Placental epithelial cell (primary cell): ENCODE results near the gene BRD8. TPM values are rescaled to one million over a fixed set of nuclear protein-coding genes. Genes with fewer than 3 reads are reported as not detected.

Experiments
- small RNA-seq: library from RNA; depleted of rRNA; stranded (forward); fragments of <200 nt; gene quantifications from one replicate; pipeline ENCODE3, GENCODE V24; 2012
- total RNA-seq: library from RNA; depleted of rRNA; stranded (reverse); fragments of >200 nt; gene quantifications from 2 replicates; pipeline ENCODE4 v1.2.3, GENCODE V29; 2012

The BRD8 gene, protein sequence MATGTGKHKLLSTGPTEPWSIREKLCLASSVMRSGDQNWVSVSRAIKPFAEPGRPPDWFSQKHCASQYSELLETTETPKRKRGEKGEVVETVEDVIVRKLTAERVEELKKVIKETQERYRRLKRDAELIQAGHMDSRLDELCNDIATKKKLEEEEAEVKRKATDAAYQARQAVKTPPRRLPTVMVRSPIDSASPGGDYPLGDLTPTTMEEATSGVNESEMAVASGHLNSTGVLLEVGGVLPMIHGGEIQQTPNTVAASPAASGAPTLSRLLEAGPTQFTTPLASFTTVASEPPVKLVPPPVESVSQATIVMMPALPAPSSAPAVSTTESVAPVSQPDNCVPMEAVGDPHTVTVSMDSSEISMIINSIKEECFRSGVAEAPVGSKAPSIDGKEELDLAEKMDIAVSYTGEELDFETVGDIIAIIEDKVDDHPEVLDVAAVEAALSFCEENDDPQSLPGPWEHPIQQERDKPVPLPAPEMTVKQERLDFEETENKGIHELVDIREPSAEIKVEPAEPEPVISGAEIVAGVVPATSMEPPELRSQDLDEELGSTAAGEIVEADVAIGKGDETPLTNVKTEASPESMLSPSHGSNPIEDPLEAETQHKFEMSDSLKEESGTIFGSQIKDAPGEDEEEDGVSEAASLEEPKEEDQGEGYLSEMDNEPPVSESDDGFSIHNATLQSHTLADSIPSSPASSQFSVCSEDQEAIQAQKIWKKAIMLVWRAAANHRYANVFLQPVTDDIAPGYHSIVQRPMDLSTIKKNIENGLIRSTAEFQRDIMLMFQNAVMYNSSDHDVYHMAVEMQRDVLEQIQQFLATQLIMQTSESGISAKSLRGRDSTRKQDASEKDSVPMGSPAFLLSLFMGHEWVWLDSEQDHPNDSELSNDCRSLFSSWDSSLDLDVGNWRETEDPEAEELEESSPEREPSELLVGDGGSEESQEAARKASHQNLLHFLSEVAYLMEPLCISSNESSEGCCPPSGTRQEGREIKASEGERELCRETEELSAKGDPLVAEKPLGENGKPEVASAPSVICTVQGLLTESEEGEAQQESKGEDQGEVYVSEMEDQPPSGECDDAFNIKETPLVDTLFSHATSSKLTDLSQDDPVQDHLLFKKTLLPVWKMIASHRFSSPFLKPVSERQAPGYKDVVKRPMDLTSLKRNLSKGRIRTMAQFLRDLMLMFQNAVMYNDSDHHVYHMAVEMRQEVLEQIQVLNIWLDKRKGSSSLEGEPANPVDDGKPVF
- 26.8 and 36.5 TPM in 2 replicates for total RNA-seq

DNA sequence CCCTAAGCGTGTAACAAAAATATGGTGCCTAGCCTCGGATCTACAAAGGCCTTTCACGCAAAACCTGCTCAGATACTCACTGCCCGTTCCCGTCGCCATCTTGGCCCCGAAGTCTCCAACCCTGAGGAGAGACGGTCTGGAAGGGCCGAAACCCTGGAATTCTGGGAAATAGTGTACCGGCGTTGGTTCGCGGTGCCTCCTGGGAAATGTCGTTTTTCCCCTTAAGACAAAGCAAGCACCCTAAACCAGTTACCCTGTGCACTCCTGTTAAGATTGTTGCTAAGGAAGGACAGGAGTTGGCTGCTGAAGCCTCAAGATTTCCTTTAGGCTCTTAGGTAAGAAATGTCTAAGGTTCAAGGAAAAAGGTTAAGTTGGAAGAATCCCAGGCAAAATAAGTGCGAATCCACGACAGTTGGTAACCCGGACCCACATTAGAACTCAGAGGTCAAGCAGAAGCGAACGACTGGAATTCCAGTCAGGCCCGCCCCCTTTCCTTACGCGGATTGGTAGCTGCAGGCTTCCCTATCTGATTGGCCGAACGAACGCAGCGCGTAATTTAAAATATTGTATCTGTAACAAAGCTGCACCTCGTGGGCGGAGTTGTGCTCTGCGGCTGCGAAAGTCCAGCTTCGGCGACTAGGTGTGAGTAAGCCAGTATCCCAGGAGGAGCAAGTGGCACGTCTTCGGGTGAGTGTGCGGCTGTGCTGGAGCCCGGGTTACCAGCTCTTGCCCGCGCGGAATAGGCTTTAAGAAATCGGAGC, at the start of gene BRD8, which contains the start of gene KIF20A:
Gene BRD8, minus strand, starts transcription at position 115 of the 761 bp plus-strand sequence. Its CDS starts 16 bp downstream, at position 99.
Gene KIF20A, plus strand, starts transcription at position 597 of the 761 bp plus-strand sequence. CDS start 569 bp downstream, outside the sequence.

DNA sequence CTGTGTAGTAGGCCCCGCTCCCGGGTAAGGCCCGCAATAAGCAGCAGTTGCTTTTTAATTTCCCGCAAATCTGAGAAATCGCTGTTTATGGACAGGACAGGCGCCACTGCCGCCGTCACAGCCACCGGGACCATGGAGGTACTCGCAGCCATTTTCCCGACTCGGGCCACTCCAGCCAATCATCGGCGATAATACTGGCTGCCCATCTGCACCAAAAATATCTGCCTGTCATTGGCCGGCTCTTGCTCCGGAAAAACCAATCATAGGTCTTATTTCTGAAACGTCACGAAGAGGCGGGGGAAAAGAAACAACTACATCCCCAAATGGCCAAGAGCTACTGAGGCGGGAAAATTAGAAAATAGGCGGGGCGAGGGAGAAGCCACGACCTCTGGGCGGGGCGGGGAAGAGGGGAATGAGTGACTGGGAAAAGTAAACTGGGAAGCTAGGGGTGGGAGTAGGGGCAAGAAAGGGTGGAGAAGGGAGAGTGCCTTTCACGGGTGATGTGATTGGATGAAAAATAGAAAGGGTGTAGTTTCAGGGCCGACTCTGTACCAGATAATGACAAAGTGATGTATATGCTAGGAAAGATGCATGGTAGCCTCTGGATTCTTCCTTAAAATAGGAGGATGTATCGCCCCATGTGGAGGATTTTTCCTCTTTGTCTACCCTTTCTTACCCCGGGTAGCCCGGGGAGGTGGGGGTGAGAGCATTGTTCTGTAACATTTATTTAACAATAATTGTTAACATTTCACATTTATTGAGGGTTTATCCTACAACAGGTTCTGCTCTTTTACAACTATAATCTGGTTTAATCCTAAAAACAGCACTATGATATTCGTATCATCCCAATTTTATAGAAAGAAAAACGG, 35.0 kb upstream of the BRD8 start, which contains the start of gene CDC23:
Gene CDC23, minus strand, starts transcription at position 163 of the 869 bp plus-strand sequence. Its CDS starts 11 bp downstream, at position 152.

DNA sequence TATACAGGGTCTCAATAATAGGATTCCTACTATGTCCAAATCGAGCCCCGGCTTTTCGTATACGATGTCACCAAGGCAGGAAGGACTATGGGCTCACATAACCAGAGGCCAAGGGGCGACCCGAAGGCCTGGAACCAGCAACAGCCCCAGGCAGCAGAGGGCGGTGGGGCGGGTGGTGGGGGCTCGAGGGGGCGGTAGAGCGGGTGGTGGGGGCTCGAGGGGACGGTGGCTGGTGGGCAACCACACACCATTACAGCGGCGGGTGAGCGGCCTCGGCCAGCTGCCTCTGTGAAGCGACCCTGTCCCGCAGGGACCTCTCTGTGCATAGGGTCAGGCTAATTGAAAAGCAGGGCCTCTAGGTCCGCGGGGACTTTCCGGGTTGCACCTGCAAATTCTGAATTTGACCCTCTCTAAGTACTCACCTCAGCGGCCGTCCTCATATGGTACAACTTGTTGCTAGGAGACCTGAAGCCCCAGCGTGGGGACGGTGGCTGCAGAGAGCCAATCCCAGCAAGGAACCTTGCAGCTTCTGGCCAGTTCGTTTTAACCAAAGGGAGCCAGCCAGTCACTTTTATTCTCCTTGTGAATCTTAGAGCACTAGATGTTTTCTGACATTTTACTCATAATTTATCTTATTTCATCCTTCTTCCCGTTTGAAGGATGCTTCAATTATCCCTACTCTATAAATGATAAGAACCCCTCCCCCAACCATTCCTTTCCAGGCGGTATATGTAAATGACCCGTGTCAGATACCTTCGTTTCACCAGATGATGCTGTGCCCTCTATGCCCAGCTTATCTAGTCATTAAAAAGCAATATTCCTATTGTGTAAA, 39.3 kb downstream of the BRD8 start, which contains the start of gene NME5:
Gene NME5, minus strand, starts transcription at position 480 of the 832 bp plus-strand sequence. CDS start 648 bp downstream, outside the sequence.

Small RNA genes lying within 50 kb of the gene (small RNA-seq; reads per million reads assigned to genes)
- gene RNU6-460P, result not detected
- 0.17 reads per million for gene RNU6-888P

Other genes with a start within 250 kb of the BRD8 start
- 28.2 and 31.8 TPM in 2 replicates for gene FAM13B, start 145.6 kb downstream of the BRD8 start, total RNA-seq
- gene WNT8A, start 94.6 kb downstream of the BRD8 start, total RNA-seq, result not detected in 2 replicates
- gene NME5, start 39.2 kb downstream of the BRD8 start, total RNA-seq, result 0.43 and 1.6 TPM in 2 replicates
- 9.8 and 18.5 TPM in 2 replicates for gene KIF20A, start 482 bp upstream of the BRD8 start, total RNA-seq
- gene CDC23, start 34.7 kb upstream of the BRD8 start, total RNA-seq, result 31.8 and 38.6 TPM in 2 replicates
- not detected in 2 replicates for gene GFRA3, start 96.0 kb upstream of the BRD8 start, total RNA-seq
- gene CDC25C, start 153.2 kb upstream of the BRD8 start, total RNA-seq, result 2.4 and 4.1 TPM in 2 replicates
- gene FAM53C, start 159.6 kb upstream of the BRD8 start, total RNA-seq, result 38.6 and 42.0 TPM in 2 replicates
- gene KDM3B, start 174.1 kb upstream of the BRD8 start, total RNA-seq, result 65.1 and 75.0 TPM in 2 replicates